ENCODE results near the gene NR5A2.
"Not testable (repeated sequence)": the region's sequence is repeated elsewhere in the genome, so short reads cannot be mapped to it uniquely, and the experiment has no call there.

NR5A2 gene

DNA sequence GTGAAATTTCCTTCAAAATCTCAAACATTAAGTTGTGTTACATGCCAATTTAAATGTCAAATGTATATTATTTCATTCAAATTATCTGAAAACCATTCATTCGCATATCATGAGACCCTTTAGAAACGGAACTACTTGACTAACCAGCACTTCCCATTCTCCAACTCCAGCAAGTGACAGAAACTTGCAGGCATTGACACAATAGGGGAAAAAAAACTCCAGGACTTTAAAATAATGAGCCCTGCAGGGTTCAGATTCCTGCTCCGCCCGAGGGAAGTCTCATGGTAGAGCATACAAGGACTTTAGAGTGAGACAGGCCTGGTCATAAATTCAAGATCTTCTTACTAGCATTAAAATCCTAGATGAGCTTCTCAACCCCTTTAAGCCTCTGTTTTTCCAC, 138.9 kb downstream of the NR5A2 start:
- no peak for DNase-seq

DNA sequence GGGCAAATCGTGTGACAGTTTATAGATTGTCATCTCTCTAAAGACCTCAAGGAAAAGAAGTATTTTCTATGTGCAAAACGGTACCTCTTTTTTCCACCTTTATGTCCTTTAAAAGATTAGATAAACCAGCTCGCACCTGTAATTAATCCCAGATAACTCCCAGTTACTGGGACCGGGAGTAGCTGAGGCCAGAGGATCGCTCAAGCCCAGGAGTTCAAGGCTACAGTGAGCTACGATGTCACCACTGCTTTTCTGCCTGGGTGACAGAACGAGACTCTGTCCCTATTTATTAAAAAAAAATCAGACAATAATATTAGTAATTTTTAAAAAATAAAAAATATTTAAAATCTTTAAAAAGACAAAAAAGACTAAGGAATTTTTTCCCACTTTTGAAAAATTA, 141.4 kb downstream of the NR5A2 start:
- no peak for DNase-seq

DNA sequence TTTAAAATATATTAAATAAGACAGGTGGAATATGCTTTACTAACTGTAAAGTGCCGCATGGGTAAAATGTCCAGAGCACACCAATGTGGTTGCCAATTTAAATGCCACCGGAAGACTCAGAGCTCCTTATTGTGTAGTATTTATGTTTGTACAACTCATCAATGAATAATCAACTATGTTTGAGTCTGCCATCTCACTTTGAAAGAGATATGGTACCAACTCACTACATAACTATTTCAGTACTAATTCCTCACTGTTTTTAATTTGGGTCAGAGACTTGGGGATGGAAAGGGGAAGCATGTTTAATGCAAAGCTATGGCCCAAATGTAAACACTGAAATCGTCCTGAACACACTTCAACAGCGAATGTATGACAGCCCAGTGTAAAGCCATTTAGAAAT, 144.8 kb downstream of the NR5A2 start:
- no peak for DNase-seq

DNA sequence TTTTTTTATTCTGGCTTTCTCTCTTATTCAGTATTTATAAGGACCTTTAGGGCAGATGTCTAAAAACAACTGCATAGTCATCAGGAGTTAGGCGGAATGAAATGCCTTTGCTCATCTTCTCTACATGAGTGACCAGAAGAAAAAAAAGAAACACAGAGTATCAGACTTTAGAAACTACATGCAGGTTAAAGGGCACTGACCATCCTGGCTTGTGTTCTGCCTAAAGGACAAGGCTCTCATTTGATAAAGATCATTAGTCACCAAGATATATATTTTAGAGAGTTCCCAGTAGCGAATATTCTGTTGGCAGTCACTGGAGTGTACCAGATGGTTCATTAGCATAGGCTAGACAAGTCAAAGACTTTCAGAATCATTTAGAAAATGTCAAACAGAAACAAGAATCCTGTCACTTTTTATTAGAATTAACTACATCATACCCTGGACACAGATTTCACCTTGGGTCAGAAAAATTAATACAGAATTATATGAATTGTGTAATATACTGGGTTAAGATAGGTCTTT, 145.6 kb downstream of the NR5A2 start:
- DNase-seq: no peak

DNA sequence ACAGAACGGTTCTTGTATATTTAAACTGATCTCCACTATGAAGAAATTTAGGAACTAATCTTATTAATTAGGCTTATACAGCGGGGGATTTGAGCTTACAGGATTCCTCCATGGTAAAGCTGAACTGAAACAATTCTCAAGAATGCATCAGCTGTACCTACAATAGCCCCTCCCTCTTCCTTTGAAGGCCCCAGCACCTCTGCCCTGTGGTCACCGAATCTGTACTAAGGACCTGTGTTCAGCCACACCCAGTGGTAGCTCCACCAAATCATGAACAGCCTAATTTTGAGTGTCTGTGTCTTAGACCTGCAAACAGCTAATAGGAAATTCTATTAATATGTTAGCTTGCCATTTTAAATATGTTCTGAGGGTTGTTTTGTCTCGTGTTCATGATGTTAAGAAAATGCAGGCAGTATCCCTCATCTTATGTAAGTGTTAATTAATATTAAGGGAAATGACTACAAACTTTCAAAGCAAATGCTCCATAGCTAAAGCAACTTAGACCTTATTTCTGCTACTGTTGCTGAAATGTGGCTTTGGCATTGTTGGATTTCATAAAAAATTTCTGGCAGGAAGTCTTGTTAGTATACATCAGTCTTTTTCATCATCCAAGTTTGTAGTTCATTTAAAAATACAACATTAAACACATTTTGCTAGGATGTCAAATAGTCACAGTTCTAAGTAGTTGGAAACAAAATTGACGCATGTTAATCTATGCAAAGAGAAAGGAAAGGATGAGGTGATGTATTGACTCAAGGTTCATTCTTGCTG, 147.2 kb downstream of the NR5A2 start:
- no peak for DNase-seq

DNA sequence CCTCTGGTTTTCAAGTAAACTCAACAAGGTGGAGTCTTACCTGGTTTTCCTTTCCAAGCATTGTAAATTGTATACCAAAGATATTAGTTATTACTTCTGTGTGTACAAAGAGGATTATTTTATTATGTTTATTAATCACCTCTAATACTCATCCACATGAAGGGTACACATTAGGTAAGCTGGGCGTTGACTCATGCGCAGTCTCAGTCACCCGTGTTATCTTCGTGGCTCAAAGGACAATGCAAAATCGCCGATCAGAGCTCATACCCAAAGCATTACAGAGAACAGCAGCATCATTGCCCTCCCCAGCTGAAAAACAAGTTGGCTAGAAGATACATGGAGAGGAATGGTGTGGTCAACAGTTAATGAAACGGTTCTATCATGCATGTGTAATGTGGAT, 148.7 kb downstream of the NR5A2 start:
- no peak for DNase-seq

DNA sequence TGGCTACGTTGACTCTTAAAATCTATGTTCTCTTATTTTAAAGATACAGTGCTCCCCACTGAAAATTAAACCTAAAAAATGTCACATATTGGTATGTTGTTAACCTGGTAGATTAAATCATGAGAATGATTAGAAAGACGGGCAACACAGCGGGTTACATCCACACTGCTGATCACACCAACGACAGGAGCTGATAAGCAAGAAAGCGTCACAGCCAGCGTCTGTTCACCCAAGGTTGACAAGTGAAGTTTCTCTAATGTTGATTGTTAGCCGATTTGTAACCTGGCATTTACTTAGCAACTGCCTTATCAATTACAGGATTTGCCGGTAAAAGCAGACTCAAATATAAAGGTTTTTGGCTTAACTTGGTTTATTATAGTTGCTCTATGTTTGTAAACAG, 149.3 kb downstream of the NR5A2 start:
- DNase-seq: no peak

DNA sequence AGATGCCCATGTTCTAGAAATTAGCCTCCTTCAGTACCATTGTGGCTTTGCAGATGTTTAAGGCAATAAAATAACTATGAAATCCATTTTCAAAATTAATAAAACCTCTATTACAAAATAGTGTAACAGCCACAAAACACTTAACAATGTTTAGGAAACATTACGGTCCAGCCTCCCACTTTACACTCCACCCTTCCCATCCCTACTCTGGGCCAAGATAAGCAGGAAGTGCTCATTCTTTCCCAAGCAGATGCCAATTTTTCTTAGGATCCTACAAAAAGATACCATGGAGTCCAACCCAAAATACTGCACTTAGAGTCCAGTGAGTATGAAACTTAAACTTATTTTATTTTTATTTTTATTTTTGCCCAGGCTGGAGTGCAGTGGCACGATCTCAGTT, 150.8 kb downstream of the NR5A2 start:
- no peak for DNase-seq

DNA sequence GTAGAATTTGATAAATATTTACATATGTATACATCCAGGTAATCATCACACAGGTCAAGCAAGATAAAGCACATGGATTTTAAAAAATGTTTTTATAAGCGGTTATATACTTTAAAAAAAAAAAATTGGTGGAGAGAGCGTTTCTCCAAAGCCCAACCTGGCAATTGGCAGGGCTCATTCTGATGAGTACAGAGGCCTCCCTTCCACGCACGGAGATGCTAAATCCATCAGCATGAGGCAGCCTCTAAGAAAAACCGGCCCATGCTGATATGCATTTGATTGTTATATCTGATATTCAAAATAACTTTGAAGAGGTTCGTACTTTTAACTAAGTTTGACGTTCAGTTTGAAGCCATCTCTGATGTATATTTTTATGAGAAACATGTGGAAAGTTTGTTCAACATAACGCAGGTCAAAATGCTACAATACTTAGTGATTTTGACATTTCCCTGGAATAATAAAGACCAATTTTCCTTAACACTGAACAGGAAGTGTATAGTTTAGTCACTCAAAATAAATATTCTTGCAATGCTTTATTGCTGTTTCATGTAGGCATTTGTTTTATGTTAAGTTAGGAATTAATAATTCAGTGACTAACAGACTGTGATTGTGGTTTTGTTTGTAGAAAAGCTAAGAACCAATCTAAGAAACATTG, 151.7 kb downstream of the NR5A2 start:
- DNase-seq: no peak

DNA sequence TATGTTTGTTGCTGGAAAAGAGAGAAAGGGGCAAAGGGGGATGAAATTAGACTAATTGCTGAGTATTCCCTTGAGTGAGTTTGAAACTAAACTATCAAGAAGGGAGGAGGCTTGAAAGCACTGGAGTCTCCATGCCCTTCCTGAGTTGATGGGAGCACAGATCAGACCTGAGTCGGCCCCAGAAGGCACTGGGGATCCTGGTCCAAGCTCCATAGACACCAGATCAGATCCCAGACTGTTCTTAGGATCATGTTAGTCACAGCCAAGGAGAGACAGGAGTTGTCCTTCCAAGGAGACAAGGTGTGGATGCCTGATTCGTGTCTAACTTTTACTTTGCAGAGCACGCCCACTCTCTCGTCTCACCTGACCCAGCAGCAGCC, 152.3 kb downstream of the NR5A2 start:
- DNase-seq: no peak

DNA sequence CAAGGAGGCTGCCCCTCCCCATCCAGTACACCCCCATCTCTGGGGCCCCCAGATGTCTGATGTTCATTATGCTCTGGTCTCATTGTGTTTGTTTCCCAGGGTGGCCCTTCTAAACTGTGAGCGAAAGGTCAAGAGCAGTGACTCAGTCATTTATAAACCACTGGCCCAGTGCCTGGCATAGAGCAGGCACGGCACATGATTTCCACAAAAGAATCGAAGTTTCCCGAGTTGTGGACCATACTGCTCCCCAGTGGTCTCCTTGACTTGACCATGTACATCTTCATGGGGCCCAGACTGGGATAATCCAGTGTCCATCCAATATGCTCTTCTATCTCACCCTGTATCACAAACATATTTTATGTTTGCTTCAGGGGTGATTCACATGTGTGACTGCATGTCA, 153.3 kb downstream of the NR5A2 start:
- no peak for DNase-seq

DNA sequence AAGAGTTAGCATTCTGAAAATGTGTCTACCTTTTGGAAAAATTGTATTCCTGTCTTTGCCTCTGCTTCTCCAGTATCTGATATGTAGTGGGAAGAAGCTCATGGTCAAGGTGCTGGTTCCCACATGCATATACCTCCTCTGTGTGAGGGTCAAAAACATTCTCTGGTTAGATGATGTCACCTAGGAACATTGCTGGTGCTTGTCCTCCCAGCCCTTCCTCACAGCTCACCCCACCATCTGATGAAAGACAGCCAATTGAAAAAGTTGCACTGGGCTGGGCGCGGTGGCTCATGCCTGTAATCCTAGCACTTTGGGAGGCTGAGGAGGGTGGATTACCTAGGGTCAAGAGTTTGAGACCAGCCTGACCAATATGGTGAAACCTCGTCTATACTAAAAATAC, 154.4 kb downstream of the NR5A2 start:
- no peak for DNase-seq

DNA sequence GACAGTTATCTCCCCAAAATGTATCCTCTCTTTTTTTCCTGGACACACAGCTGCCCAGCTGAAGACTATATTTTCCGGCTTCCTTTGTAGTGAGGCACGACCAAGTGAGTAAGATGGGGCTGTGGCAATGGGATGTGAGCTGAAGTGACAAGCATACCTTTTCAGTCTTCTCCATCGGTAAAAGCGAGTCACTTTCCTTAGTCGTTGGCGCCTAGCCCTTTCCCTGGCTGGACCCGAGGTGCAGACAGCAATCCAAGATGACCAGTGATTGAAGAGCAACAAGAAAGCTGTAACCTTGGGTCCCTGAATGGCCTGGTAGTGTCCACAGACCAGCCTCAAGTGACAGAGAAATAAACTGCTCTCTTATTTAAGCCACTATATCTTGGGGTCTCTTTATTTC, 155.2 kb downstream of the NR5A2 start:
- no peak for DNase-seq

DNA sequence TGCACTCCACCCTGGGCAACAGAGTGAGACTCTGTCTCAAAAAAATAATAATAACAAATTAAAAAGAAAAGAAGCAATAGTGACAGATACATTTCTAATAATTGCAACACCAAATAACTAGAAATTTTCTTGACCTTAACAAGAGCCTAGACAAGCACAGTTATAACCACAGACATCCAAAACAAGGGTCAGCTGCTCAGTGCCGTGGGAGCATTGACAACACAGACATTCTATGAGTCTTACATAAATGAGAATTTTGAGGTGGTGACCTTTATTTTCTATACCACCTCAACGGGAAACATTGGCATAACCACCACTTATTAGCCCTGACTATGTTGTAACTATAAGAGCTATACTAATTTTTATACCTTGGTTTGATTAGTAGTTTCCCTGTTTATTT, 156.1 kb downstream of the NR5A2 start:
- DNase-seq: no peak

DNA sequence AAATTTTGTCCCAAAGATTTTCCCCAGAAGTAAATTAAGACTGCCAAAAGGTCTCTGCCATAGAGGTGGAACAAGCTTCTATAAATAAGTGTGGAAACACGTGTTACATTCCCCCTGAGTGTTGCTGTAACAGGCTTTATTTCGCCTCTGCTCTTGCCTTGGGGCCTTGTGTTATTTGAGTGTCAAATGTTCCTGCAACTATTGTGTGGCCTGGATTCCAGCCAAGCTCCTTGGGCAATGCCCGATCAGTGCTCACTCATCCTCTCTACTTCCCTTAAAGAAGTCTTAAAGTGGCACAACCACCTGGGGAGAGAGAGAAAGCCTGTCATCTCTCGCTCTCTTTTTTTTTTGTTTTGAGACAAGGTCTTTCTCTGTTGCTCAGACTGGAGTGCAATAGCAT, 156.7 kb downstream of the NR5A2 start:
- peak; percentile 77 for DNase-seq

DNA sequence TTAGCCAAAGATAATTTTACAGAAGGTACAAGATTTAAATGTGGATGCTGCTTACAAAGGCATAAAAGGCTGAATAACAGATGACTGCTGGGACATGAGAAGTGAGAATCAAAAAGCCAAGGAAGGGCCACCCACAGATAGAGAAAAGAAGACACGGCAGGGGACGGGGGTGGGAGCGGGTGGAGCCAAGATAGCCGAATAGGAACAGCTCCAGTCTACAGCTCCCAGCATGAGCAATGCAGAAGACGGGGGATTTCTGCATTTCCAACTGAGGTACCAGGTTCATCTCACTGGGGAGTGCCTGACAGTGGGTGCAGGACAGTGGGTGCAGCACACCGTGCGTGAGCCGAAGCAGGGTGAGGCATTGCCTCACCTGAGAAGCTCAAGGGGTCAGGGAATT, 157.7 kb downstream of the NR5A2 start:
- not testable (repeated sequence) for DNase-seq

DNA sequence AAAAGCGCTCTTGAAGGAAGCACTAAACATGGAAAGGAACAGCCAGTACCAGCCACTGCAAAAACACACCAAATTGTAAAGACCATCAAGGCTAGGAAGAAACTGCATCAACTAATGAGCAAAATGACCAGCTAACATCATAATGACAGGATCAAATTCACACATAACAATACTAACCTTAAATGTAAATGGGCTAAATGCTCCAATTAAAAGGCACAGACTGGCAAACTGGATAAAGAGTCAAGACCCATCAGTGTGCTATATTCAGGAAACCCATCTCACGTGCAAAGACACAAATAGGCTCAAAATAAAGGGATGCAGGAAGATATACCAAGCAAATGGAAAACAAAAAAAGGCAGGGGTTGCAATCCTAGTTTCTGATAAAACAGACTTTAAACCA, 159.8 kb downstream of the NR5A2 start:
- DNase-seq: not testable (repeated sequence)

DNA sequence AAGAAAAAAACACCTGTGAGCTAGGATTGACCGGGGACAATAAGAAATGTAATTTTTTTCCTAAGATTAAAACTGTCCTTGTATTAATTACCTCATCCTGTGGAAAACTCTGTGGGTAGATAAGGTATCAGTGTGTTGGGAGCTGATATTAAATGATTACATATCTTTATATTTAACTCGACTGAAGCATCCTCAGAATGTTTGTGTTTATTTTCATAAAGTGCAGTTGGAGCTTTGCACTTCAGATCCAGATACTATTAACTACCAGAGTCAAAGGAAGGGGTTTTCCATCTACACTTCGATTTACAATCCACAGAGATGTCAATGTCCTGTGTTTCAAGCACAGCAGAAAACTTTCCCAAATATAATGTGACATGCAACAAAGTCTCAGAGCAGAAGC, 164.5 kb downstream of the NR5A2 start:
- DNase-seq: no peak

DNA sequence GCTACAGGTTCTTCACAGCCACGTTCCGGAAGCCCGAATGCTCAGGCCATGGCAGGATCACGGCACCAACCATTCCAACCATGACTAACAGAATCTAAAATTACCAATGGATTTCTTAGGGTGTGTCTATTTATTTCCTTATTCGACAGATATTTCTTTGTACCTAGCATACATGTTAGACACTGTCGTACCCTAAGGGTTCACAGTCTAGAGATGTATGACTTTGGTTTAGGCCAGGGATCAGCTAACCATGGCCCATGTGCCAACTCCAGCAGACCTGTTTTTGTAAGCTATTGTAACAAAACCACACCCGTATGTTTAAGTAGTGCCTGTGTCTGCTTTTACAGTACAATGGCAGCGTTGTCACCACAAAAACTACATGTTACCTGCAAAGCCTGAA, 167.0 kb downstream of the NR5A2 start:
- no peak for DNase-seq

DNA sequence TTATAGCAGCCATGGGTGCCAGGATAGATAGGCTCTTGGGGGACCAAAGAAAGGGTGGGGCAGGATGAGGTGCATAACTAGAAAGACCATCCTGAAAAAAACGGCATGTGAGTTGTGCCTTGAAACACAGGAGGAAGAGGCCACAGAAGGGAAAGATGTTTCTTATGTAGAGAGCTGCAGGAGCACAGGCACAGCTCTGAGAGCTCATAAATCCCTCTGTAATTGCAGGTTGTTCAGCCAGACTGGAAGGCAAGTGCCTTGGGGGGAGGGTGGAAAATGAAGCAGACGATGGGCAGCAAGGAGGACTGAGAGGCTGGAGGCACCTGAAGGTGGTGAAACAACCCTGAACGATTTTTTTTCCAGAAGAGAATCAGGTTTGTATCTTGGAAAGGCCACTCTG, 170.7 kb downstream of the NR5A2 start:
- DNase-seq: no peak

DNA sequence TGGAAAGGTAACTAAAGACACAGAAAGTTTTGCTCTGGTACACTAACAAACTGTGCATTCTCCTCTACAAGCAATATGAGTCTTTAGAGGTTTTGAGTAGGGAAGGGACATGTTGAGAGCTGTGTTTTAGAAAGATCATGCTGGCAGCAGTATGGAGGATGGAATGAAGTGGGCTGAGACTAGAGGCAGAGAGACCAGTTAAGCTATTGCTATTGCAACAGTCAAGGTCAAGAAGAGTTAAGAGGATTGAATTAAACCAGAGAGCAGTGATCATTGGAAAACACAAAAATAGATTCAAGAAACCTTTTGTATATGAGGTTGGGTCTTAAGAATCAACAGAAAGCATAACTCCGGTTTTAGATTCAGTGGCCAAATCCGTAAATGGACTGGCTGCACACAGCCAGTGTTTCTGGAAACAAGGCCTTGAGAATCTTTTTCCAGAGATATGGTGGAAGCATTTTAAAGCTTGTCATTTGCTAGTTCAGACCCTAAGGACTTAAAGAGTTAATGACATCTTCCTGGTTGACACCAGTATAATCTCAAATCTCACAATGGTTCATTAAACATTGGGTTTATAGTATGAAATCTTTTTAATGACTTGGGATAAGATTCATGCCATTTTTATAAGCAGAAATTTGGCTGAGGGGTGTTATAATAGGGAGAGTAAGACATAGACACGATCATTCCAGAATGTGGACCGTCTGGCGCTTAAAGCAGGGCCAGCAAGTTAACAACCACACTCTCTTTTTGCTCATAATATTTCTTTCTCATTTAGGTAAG, 177.9 kb downstream of the NR5A2 start:
- no peak for DNase-seq

DNA sequence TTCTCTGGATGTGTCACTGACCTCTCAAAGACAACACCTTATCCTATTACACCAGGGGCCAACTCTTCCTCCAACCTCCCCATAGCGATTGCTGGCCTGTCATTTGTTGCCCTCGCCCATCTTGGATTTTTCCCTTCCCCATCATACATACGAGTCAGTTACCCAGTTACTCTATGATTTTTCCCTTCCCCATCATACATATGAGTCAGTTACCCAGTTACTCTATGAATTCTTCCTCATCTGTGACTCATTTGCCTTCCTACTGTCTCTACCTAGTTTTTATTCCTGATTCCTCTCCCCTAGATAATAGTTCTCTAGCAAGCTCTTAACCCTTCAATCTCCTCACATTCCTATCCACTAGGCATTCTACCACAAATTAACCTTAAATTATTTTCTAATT, 178.8 kb downstream of the NR5A2 start:
- no peak for DNase-seq

DNA sequence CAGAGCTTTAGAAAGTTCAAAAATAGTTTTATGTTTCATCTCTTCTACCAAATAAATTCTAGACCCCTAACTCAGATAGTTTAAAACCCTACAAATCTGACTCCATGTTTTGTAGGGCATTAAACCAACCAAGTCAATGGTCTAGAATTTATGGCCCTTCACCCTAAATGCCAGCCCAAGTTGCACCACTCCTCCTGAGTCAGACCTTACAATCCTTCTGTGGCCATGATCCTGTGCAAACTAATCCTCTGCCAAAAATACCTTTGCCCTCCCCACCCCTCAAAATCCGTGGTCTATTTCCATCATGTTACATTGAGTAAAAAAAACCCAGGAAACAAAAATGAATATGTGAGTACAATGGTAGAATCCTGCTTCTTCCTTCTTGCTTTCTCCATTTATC, 179.3 kb downstream of the NR5A2 start:
- DNase-seq: no peak

DNA sequence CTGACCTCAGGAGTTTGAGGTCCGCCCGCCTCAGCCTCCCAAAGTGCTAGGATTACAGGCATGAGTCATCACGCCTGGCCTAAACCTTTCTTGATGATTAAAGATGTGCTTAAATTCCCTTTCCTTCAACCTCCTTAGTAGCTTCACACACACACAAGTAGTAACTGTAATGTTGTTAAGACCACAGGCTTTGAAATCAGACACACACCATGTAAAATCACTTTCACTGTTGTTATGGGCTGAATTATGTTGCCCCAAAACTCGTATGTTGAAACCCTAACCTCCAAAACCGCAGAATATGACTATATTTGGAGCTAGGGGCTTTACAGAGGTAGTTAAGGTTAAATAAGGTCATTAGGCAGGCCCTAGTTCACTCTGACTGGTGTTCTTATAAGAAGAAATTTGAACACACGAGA, 180.2 kb downstream of the NR5A2 start:
- no peak for DNase-seq
